GM12892 (cell line): ENCODE data around the gene C6orf52.
"Not testable (repeated sequence)": the region's sequence is repeated elsewhere in the genome, so short reads cannot be mapped to it uniquely, and the experiment has no call there.

Experiments used
- DNase-seq: peaks from one replicate; pipeline ENCODE4 v3.0.0; 2011; ENCODE audit not compliant: insufficient read length
- FAIRE-seq: peaks from 2 replicates; lab custom pipeline; 2011; peaks lifted over from hg19 to GRCh38; lab: Jason Lieb, UNC
- POLR2A ChIP-seq: IDR thresholded peaks from 2 replicates; pipeline ENCODE4 v1.6.1; 2011; ENCODE audit warnings: low read depth, low read length, control low read depth
- POLR2AphosphoS5 ChIP-seq: IDR thresholded peaks from 2 replicates; pipeline ENCODE4 v1.6.1; 2011; ENCODE audit warnings: low read depth, low read length, control low read depth
- TAF1 ChIP-seq: IDR thresholded peaks from 2 replicates; pipeline ENCODE4 v1.6.1; 2011; ENCODE audit warnings: low read depth, mild to moderate bottlenecking, control low read depth, low read length, borderline replicate concordance

Gene C6orf52

GRCh38 chr6:10690651-10691445 lies 3.6 kb downstream of the C6orf52 start:
- TF ChIP-seq POLR2AphosphoS5 (no peak), POLR2A (no peak), TAF1 (no peak)
- DNase-seq (no peak), FAIRE-seq (no peak)

- DNase-seq (no peak), FAIRE-seq (no peak)
- no peak for TF ChIP-seq TAF1
- TF ChIP-seq POLR2A = no peak
- no peak for TF ChIP-seq POLR2AphosphoS5
Measured at GRCh38 chr6:10687582-10687981, 6.8 kb downstream of the C6orf52 start.

- DNase-seq (no peak), FAIRE-seq (no peak)
- TF ChIP-seq POLR2A (no peak), TAF1 (no peak), POLR2AphosphoS5 (no peak)
Measured at GRCh38 chr6:10686901-10687300, 7.5 kb downstream of the C6orf52 start.

GRCh38 chr6:10685092-10685915 lies 9.1 kb downstream of the C6orf52 start:
- TF ChIP-seq TAF1 = no peak
- TF ChIP-seq POLR2A = no peak
- DNase-seq = no peak
- FAIRE-seq = no peak

GRCh38 chr6:10684618-10685017 lies 9.8 kb downstream of the C6orf52 start:
- no peak for FAIRE-seq
- DNase-seq = no peak
- no peak for TF ChIP-seq POLR2AphosphoS5
- TF ChIP-seq POLR2A = no peak
- no peak for TF ChIP-seq TAF1

- TF ChIP-seq POLR2A (no peak), POLR2AphosphoS5 (no peak), TAF1 (no peak)
- FAIRE-seq (no peak), DNase-seq (no peak)
Measured at GRCh38 chr6:10682355-10682988, 11.9 kb downstream of the C6orf52 start.

GRCh38 chr6:10681795-10682194 lies 12.6 kb downstream of the C6orf52 start:
- DNase-seq = no peak
- no peak for FAIRE-seq
- TF ChIP-seq POLR2AphosphoS5 = no peak
- no peak for TF ChIP-seq TAF1
- no peak for TF ChIP-seq POLR2A

GRCh38 chr6:10678456-10678855 lies 16.0 kb downstream of the C6orf52 start:
- TF ChIP-seq TAF1 (no peak), POLR2A (no peak), POLR2AphosphoS5 (no peak)
- DNase-seq (no peak), FAIRE-seq (no peak)

- no peak for FAIRE-seq
- DNase-seq = no peak
- TF ChIP-seq TAF1 (no peak), POLR2A (no peak), POLR2AphosphoS5 (no peak)
Measured at GRCh38 chr6:10676403-10676802, 18.0 kb downstream of the C6orf52 start.

GRCh38 chr6:10668126-10668917 lies 26.1 kb downstream of the C6orf52 start:
- no peak for DNase-seq

GRCh38 chr6:10665595-10665994 lies 28.8 kb downstream of the C6orf52 start:
- FAIRE-seq, DNase-seq: not testable (repeated sequence)

More at GRCh38 chr6:10668126-10668917, 26.1 kb downstream of the C6orf52 start:
- no peak for FAIRE-seq
- TF ChIP-seq POLR2AphosphoS5 (no peak), POLR2A (no peak), TAF1 (no peak)
